WERI-Rb-1 (cell line): ENCODE data around the gene PBX1.

Experiments
- DNase-seq: peaks from one replicate; pipeline ENCODE4 v3.0.0-alpha.2; 2020
- H3K27ac ChIP-seq: fragments of 250-450 bp; sonication (Bioruptor Pico); 2 replicates; pipeline ENCODE4 v1.5.1; 2020; ENCODE audit warnings: mild to moderate bottlenecking, moderate library complexity
- H3K27me3 ChIP-seq: fragments of 250-450 bp; sonication (Bioruptor Pico); 2 replicates; pipeline ENCODE4 v1.5.1; 2021; ENCODE audit warnings: mild to moderate bottlenecking, low read depth, moderate library complexity; ENCODE audit not compliant: insufficient read depth, severe bottlenecking
- H3K36me3 ChIP-seq: fragments of 250-450 bp; sonication (Bioruptor Pico); 2 replicates; pipeline ENCODE4 v1.5.1; 2020; ENCODE audit warnings: mild to moderate bottlenecking, moderate library complexity
- H3K4me3 ChIP-seq: 2 replicates; pipeline ENCODE4 v1.5.1; 2011; ENCODE audit warnings: low read depth, mild to moderate bottlenecking, control low read depth, low read length
- H3K9me3 ChIP-seq: fragments of 250-450 bp; sonication (Bioruptor Pico); 2 replicates; pipeline ENCODE4 v1.5.1; 2021; ENCODE audit warnings: mild to moderate bottlenecking, moderate library complexity; ENCODE audit not compliant: severe bottlenecking
- CTCF ChIP-seq: IDR thresholded peaks from 2 replicates; pipeline ENCODE4 v1.5.1; 2011; ENCODE audit warnings: low read depth, mild to moderate bottlenecking, control low read depth, inconsistent platforms, low read length

Gene PBX1

GRCh38 chr1:164843743-164844500 lies 284.9 kb downstream of the PBX1 start:
- Histone ChIP-seq H3K27me3 (no peaks in the 10 kb centered on the region), H3K27ac (no peak overlapping the region), H3K4me3 (no peak overlapping the region), H3K9me3 (no peaks in the 10 kb centered on the region), H3K36me3 (no peaks in the 10 kb centered on the region; the same call in 1 of the 2 replicates)
- no peak for DNase-seq
- TF ChIP-seq CTCF: no peak

- TF ChIP-seq CTCF: no peak
- Histone ChIP-seq H3K27ac (no peak overlapping the region), H3K36me3 (no peaks in the 10 kb centered on the region; the same call in 1 of the 2 replicates), H3K9me3 (no peaks in the 10 kb centered on the region), H3K27me3 (no peaks in the 10 kb centered on the region), H3K4me3 (no peak overlapping the region)
- no peak for DNase-seq
Measured at GRCh38 chr1:164846731-164847691, 288.0 kb downstream of the PBX1 start.

- Histone ChIP-seq H3K4me3 (no peak overlapping the region), H3K27me3 (no peaks in the 10 kb centered on the region), H3K36me3 (no peaks in the 10 kb centered on the region), H3K9me3 (no peaks in the 10 kb centered on the region), H3K27ac (no peak overlapping the region)
- no peak for TF ChIP-seq CTCF
- DNase-seq: no peak
Measured at GRCh38 chr1:164853146-164853545, 294.2 kb downstream of the PBX1 start.

GRCh38 chr1:164855716-164856329 lies 296.8 kb downstream of the PBX1 start:
- no peaks in the 10 kb centered on the region for H3K36me3 ChIP-seq
- no peak for DNase-seq
- no peak overlapping the region for H3K27ac ChIP-seq
- H3K9me3 ChIP-seq: no peaks in the 10 kb centered on the region
- TF ChIP-seq CTCF: no peak
- H3K4me3 ChIP-seq: no peak overlapping the region
- H3K27me3 ChIP-seq: no peaks in the 10 kb centered on the region

GRCh38 chr1:164856381-164856780 lies 297.4 kb downstream of the PBX1 start:
- Histone ChIP-seq H3K4me3 (no peak overlapping the region), H3K27me3 (no peaks in the 10 kb centered on the region), H3K27ac (no peak overlapping the region), H3K9me3 (no peaks in the 10 kb centered on the region), H3K36me3 (no peaks in the 10 kb centered on the region)
- TF ChIP-seq CTCF: no peak
- DNase-seq: no peak
